H1 (cell line): Measurements from ENCODE around the gene DOCK10. TPM values are rescaled to one million over a fixed set of nuclear protein-coding genes. Genes with fewer than 3 reads are reported as not detected.

Source experiments
- CHD2 ChIP-seq: IDR thresholded peaks from 2 replicates; pipeline ENCODE4 v1.6.1; 2012; ENCODE audit warnings: low read length, improper control_type of control experiment
- GABPA ChIP-seq: IDR thresholded peaks from 2 replicates; pipeline ENCODE4 v1.6.1; 2011; ENCODE audit warnings: mild to moderate bottlenecking, low read length, moderate library complexity, borderline replicate concordance; ENCODE audit not compliant: insufficient read depth
- PHF8 ChIP-seq: fragments of 200-600 bp; sonication (generic); conservative IDR thresholded peaks from 2 replicates; pipeline ENCODE4 v1.7.1; 2012; ENCODE audit warnings: low read depth, mild to moderate bottlenecking, inconsistent platforms, low read length, moderate library complexity
- RFX5 ChIP-seq: IDR thresholded peaks from 2 replicates; pipeline ENCODE4 v1.6.1; 2011; ENCODE audit warnings: low read depth, low read length, improper control_type of control experiment, borderline replicate concordance
- SP4 ChIP-seq: IDR thresholded peaks from 2 replicates; pipeline ENCODE4 v1.6.1; 2012; ENCODE audit warnings: low read length, inconsistent platforms
- TAF7 ChIP-seq: optimal IDR thresholded peaks from 2 replicates; pipeline ENCODE3; 2011; ENCODE audit warnings: low read depth, mild to moderate bottlenecking, inconsistent platforms, low read length, moderate library complexity, borderline replicate concordance
- polyA plus RNA-seq, 7 experiments: library from polyadenylated mRNA; depleted of rRNA in 3 of 7; stranded (reverse) in 5 of 7; unstranded in 2 of 7; fragments of >200 nt in 5 of 7; fragments of 200-250 nt in 2 of 7; gene quantifications; 1 replicate in 5 of 7; 2 replicates in 1 of 7; 4 replicates in 1 of 7; pipeline versions ENCODE4 v1.2.1 to v1.2.3, GENCODE V29; 2011 to 2013; ENCODE audit warnings: missing spikeins in 2 of 7, mixed read lengths in 2 of 7
- total RNA-seq: library from RNA; stranded (reverse); fragmentation: NEBNext Ultra II Directional; extraction: Animal tissue kit (Norgen Biotek cat#: 25700); gene quantifications from 2 replicates; pipeline ENCODE4 v1.2.1, GENCODE V29; 2021
- TF ChIP-seq, protein P1 (sequence below): fragments of 300-600 bp; sonication (generic); IDR thresholded peaks from 2 replicates; pipeline ENCODE4 v1.7.1; 2012; ENCODE audit warnings: low read length, moderate library complexity, mild to moderate bottlenecking, inconsistent platforms; ENCODE audit not compliant: insufficient replicate concordance
- TF ChIP-seq, protein P2 (sequence below), 3 experiments: IDR thresholded peaks; 1 replicate in 2 of 3; 2 replicates in 1 of 3; pipeline versions ENCODE4 v1.5.1 to v1.6.1; 2011; ENCODE audit warnings: low read length in 3 of 3, mild to moderate bottlenecking in 3 of 3, inconsistent platforms in 2 of 3, low read depth in 1 of 3, moderate library complexity in 1 of 3; ENCODE audit not compliant: insufficient read depth in 1 of 3; ENCODE audit errors: control extremely low read depth in 1 of 3

Gene DOCK10
- total and polyA plus RNA-seq, 2 of the 8 experiments (the other 6 are each of a cell fraction or from before 2014, with no cell fraction given), result 0.33 to 1.6 TPM

DNA sequence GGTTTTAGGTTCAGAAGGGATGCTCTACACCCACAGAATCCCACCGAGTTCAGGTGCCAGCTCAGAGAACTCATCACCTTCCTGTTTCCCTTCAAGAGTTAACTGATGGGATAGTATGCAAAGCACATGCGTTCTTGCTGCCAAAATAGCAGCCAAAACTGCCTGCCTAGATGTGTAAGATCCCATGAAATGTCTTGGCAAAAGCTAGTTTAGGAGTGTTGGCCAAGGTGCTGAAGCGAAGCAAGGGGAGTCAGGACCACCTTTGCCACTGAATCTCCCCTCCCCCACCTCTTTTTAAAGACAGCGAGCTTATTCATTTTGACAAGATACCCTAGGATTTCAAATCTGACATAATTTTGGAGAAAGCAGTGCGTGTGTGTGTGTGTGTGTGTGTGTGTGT lies 2.1 kb downstream of the DOCK10 start (continued):
- TF ChIP-seq, protein P1, sequence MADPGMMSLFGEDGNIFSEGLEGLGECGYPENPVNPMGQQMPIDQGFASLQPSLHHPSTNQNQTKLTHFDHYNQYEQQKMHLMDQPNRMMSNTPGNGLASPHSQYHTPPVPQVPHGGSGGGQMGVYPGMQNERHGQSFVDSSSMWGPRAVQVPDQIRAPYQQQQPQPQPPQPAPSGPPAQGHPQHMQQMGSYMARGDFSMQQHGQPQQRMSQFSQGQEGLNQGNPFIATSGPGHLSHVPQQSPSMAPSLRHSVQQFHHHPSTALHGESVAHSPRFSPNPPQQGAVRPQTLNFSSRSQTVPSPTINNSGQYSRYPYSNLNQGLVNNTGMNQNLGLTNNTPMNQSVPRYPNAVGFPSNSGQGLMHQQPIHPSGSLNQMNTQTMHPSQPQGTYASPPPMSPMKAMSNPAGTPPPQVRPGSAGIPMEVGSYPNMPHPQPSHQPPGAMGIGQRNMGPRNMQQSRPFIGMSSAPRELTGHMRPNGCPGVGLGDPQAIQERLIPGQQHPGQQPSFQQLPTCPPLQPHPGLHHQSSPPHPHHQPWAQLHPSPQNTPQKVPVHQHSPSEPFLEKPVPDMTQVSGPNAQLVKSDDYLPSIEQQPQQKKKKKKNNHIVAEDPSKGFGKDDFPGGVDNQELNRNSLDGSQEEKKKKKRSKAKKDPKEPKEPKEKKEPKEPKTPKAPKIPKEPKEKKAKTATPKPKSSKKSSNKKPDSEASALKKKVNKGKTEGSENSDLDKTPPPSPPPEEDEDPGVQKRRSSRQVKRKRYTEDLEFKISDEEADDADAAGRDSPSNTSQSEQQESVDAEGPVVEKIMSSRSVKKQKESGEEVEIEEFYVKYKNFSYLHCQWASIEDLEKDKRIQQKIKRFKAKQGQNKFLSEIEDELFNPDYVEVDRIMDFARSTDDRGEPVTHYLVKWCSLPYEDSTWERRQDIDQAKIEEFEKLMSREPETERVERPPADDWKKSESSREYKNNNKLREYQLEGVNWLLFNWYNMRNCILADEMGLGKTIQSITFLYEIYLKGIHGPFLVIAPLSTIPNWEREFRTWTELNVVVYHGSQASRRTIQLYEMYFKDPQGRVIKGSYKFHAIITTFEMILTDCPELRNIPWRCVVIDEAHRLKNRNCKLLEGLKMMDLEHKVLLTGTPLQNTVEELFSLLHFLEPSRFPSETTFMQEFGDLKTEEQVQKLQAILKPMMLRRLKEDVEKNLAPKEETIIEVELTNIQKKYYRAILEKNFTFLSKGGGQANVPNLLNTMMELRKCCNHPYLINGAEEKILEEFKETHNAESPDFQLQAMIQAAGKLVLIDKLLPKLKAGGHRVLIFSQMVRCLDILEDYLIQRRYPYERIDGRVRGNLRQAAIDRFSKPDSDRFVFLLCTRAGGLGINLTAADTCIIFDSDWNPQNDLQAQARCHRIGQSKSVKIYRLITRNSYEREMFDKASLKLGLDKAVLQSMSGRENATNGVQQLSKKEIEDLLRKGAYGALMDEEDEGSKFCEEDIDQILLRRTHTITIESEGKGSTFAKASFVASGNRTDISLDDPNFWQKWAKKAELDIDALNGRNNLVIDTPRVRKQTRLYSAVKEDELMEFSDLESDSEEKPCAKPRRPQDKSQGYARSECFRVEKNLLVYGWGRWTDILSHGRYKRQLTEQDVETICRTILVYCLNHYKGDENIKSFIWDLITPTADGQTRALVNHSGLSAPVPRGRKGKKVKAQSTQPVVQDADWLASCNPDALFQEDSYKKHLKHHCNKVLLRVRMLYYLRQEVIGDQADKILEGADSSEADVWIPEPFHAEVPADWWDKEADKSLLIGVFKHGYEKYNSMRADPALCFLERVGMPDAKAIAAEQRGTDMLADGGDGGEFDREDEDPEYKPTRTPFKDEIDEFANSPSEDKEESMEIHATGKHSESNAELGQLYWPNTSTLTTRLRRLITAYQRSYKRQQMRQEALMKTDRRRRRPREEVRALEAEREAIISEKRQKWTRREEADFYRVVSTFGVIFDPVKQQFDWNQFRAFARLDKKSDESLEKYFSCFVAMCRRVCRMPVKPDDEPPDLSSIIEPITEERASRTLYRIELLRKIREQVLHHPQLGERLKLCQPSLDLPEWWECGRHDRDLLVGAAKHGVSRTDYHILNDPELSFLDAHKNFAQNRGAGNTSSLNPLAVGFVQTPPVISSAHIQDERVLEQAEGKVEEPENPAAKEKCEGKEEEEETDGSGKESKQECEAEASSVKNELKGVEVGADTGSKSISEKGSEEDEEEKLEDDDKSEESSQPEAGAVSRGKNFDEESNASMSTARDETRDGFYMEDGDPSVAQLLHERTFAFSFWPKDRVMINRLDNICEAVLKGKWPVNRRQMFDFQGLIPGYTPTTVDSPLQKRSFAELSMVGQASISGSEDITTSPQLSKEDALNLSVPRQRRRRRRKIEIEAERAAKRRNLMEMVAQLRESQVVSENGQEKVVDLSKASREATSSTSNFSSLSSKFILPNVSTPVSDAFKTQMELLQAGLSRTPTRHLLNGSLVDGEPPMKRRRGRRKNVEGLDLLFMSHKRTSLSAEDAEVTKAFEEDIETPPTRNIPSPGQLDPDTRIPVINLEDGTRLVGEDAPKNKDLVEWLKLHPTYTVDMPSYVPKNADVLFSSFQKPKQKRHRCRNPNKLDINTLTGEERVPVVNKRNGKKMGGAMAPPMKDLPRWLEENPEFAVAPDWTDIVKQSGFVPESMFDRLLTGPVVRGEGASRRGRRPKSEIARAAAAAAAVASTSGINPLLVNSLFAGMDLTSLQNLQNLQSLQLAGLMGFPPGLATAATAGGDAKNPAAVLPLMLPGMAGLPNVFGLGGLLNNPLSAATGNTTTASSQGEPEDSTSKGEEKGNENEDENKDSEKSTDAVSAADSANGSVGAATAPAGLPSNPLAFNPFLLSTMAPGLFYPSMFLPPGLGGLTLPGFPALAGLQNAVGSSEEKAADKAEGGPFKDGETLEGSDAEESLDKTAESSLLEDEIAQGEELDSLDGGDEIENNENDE, result no peak
- no peak for TF ChIP-seq SP4
- TF ChIP-seq, protein P2, sequence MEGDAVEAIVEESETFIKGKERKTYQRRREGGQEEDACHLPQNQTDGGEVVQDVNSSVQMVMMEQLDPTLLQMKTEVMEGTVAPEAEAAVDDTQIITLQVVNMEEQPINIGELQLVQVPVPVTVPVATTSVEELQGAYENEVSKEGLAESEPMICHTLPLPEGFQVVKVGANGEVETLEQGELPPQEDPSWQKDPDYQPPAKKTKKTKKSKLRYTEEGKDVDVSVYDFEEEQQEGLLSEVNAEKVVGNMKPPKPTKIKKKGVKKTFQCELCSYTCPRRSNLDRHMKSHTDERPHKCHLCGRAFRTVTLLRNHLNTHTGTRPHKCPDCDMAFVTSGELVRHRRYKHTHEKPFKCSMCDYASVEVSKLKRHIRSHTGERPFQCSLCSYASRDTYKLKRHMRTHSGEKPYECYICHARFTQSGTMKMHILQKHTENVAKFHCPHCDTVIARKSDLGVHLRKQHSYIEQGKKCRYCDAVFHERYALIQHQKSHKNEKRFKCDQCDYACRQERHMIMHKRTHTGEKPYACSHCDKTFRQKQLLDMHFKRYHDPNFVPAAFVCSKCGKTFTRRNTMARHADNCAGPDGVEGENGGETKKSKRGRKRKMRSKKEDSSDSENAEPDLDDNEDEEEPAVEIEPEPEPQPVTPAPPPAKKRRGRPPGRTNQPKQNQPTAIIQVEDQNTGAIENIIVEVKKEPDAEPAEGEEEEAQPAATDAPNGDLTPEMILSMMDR (IDR thresholded peaks at IDR 0.05; ENCODE audit: control extremely low read depth in 1 of 3, insufficient read depth in 1 of 3, low read depth in 1 of 3, low read length in 3 of 3), result no peak
- TF ChIP-seq PHF8, result no peak
- no peak for TF ChIP-seq CHD2
- TF ChIP-seq RFX5, result no peak
- TF ChIP-seq TAF7, result no peak
- TF ChIP-seq GABPA, result no peak
